Stimulated activated CD4-positive, alpha-beta T cell treated with anti-CD3 and anti-CD28 coated beads, Interleukin-12 subunit alpha, Interleukin-12 subunit beta, amount 100 ng/mL, for 48 hours (primary cell): ENCODE measurements around the gene C3orf20.
A peak's percentile ranks its signal among the peaks of the same experiment; 100 is the strongest.

Experiments used
- DNase-seq, 3 donors: peaks; one replicate each; pipeline ENCODE4 v3.0.0-alpha.2; 2020; ENCODE audit warnings: low read depth in 2 of 3, low spot score in 1 of 3

C3orf20 gene

GRCh38 chr3:14772533-14773138, 97.7 kb downstream of the C3orf20 start:
- DNase-seq, result no peak

DNA sequence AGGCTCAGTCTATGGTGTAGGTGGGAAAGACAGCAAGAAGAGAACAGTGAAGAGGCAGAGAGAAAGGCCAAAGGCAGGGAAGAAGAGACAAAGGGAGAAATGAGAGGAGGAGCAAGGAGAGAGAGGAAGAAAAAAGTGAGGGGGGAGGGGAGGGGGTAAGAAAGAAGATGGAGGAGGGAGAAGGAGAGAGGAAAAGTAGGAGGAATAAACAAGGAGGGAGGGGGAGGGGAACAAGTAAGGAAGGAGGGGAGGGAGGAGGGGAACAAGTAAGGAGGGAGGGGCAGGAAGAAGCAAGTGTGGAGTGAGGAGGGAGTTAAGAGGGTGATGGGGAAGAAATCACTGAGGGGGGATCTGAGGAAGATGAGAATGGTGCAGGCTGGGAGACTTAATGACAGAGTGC, 98.3 kb downstream of the C3orf20 start:
- DNase-seq, result no peak

DNA sequence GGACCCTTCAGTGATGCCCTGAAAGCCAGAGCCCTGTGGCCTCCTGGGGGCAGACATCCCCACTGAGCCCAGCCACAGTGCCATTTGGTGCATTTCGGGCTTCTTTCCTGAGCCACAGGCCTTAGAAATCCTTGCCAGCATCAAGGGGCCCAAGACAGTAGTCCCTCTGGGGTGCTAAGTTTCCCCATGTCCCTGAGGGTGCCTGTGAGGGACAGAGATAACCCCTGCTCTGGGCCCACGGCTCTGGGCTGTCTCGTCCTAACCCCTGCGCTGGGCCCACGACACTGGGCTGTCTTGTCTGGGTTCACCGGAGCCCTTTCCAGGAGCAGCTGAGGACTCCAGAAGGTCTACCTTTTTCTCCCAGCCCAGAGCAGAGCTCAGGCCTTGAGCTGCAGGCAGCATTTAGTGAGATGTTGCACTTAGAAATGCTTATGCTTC, 98.8 kb downstream of the C3orf20 start:
- no peak for DNase-seq

DNA sequence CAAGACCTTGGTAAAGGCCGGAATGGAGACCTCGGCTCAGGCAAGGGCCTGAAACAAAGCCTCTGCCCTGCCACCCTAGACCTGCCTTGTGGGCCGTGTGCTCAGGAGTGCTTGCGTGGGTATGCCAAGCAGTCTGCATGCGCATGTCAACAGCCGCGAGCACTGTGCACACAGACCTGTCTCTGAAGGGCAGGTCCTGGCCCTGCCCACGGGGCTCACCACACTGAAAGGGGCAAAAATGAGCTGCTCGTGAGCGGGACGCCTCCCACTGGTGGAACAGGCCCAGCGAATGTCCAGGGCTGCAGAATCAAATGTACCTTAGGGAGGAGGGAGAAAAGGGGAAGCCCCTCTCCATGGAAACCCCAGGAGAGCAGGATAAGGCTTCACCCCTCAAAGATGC, 99.5 kb downstream of the C3orf20 start:
- DNase-seq, result no peak

DNA sequence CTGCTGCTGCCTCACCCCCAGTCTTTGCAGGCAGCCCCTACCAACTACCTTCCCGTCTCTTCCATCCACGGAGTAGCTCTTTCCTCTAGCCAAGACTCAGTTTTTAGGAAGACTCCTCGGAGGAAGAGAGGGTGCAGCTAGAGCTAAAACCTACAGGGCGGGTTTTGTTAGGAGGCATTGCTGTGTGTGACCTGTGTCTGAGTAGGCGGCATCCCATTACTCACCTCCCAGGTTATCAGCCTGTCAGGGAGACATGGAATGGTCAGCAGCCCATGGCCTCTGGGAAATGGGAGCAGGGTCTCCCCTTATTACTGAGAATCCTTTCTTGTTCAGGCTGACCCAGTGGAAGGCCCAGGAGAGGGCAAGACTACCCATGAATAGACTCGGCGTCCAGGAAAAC, 100.1 kb downstream of the C3orf20 start:
- DNase-seq, result no peak

DNA sequence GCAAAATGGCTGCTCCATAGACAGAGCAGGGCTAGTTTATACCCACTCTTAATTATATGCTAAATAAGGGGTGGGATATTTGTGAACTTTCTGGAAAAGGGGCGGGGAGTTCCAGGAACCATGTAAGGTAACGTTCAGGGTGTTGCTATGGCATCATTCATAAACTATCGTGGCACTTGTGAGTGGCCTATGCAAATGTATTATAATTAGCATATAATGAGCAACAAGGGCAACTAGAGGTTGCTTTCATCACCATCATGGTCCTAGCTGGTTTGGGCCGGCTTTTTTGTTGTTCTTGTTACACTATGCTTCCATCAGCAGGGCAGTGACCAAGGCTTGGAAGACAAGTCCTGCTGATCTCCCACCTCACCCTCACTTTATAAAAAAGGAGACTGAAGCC, 100.6 kb downstream of the C3orf20 start:
- no peak for DNase-seq

- DNase-seq, result no peak
These were observed 104.2 kb downstream of the C3orf20 start for GRCh38 chr3:14779069-14779685.

- peak in 1 of 3 donors; percentile 16 for DNase-seq
These were observed 106.1 kb downstream of the C3orf20 start for GRCh38 chr3:14780927-14781507.

DNA sequence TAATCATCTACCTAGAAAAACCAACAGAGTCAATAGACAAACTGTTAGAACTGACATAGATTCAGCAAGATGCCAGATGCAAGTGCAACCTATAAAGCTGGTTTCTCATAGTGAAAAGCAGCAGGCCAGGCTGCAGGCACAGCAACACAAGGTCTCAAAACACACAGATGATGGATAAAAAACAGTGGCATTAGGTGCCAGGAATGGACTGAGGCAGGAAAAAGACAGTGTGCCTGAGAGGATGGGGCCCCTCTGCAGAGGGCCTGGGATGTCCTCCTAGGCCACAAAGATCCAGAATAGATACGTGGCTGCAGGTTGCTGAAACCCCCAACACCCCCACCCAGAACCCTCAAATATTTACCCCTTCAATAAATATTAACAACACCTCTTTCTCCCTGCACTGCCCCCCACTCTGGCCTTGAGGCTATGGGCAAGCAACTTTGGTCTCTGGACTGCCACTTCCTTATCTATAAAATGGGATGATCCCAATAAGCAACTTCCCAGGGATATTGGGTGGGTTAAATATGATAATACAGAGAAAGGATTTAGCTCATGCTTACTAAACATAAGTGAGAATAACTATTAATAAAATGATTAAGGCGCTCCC, 108.6 kb downstream of the C3orf20 start:
- no peak for DNase-seq

DNA sequence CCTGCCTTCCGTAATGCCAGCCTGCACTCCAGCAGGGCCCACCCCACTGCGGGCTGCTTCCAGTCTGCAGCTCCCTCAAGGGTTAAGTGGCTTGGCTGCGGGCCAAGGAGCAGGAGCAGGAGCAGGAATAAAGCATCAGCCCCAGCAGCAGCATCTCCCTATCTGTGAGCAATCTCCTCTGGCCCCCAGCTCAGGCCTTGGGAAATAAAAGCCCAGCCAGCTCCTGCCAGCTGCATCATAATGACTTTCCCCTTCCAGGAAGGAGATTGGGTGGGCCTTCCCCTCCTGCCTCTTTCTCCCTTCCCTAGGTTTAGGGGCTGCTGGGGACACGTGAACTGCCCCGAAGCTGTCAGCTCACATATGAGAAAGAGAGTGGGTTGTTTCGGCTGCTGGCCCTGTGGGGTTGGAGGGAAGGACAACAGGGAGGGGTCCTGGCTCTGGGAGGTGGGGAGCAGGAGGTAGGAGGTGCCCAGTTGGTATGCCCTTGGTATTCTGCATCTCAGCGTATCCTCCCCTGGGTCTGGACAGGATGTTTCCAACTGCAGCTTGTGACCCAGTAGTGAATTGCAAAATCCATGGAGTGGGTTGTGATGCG, 109.2 kb downstream of the C3orf20 start:
- DNase-seq, result no peak

DNA sequence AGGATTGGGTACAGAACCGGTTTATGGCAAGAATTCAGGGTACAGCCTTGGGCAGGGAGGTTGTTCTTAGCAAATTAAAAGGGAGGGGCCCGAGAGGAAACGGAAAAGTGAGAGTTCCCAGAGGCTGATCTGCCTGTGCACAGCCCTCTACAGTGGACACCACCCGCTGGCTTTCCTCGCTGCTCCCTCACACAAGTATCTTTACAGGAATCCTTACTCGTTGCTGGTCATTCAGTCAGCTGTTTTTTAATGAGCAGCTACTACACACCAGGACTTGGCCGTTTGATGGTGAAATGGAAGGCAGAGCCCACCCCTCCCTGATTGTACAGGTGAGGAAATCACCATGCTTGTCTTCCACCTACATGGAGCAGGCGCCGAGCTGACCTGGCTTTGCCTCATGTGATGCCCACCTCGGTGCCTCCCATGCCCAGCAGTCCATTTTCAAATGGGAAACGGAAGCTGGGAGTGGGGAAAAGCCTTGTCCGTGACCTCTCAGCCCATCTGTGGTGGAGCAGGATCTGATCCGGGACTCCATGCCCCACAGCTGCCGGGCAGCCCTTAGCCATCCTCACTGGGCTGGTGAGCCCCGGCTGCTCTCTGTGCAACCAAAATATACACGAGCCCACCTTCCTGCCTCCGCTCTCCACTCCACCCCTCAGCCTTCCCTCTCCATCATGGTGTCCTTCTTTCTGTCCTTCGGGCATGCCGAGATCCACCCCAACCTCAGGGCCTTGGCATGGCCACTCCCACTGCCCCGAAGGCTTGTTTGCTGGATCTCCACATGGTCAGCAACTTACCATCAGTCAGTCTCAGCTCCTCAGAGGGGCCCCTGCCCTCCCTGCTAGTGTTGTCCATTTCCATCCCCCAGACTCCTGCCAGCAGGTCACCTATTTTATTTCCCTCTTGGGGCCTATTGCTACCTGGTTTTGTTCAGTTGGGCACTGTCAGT, 110.5 kb downstream of the C3orf20 start:
- no peak for DNase-seq

DNA sequence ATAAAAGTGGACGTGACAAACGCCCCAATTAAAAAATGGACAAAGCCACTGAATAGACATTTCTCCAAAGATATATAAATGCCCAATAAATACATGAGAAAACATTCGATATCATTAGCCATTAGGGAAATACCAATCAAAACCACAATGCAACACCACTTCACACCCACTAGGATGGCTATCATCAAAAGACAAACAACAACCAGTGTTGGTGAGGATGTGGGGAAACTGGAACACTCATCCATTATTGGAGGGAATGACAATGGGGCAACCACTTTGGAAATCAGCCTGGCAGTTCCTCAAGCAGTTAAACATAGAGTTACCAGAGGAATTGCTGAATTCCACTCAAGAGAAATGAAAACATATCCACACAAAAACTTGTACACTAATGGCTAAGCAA, 111.4 kb downstream of the C3orf20 start:
- DNase-seq, result no peak

DNA sequence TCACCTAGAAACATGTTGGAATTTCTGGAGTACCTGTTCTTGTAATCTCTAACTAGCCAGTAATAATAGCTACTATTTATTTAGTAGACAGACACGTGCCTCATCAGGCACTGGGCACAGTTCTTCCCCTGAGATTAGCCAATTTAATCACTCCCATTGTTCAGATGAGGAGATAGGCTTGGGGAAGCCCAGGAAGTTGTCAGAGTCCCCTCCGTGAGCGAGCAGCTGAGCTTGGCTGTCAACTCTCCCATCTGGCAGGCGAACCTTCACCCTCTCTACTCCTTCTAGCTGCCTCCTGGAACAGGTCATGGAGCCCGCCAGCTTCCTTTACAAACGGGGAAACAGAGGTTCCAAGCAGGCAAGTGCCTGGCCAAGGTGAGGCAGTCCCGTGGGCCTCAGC, 112.7 kb downstream of the C3orf20 start:
- no peak for DNase-seq

- DNase-seq, result no peak
These were observed 113.7 kb downstream of the C3orf20 start for GRCh38 chr3:14788644-14789043.

GRCh38 chr3:14789221-14789620, 114.3 kb downstream of the C3orf20 start:
- no peak for DNase-seq

- DNase-seq, result no peak
These were observed 114.8 kb downstream of the C3orf20 start for GRCh38 chr3:14789640-14790285.

DNA sequence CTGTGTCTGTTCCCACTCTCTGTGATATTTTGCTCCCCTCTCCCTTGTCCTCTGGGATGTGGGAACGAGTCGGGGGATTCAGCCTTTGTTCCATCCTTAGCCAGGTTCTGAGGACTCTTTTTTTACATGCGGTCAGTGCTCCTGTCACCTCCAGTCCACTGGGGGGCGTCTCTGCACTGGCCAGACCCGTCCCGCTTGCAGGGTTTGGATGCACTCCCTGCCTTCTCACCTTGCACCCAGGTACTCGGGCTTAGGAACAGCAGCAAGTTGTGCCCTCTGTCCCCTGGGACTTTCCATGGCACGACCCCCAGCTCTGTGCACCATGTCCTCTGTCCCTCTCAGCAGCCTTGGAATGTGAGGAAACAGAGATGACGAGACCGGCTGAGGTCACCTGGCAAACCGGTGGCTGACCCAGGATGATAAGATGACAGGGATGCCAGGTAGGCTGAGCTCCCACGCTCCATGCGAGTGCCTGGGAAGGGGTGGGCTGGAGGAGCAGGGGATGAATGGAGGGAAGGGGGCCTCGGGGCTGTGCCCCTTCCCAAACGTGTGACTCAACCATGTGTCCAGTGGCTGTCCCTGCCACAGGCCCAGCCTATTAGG, 116.5 kb downstream of the C3orf20 start:
- DNase-seq, result peak; percentile 25 to 47 (median 46)

GRCh38 chr3:14792691-14793121, 117.8 kb downstream of the C3orf20 start:
- DNase-seq, result no peak

DNA sequence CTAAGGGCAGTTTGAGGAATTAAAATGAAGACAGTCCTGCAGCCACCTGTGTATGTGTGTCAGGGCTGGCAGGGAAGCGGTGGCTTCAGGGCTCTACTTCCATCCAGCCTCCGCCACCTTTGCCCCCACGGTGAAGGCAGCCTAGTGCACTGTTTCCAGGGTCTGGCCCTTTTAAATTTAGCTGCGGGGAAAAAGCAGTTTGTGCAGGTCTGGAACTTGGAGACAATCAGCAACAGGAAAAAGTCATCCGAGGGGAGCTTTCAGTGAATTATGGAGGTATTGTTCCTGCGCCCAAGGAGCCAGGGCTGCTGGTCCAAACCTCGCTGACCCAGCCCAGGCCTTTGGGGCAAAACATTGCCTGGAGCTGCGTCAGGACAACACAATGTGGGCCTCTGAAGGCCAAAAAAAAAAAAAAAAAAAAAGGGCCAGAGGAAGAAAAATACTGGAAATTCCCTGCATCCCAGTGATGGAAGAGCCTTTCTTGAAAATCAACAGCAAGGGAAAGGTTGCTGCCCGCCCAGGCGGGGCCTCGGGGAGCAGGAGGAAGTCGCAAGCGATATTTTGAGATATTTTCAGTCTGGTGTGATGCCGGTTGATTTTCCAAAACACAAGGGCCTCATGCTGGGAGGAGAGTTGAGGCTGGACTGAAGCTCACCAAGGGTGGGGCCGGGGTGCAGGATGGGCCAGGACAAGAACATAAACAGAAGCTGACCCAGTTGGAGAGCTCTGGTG, 118.4 kb downstream of the C3orf20 start:
- DNase-seq, result no peak
